Measurements from ENCODE around the gene TMA7. TPM values are rescaled to one million over a fixed set of nuclear protein-coding genes. Genes with fewer than 3 reads are reported as not detected.

The TMA7 gene
- polyA plus RNA-seq, 1 experiment = 53.8 TPM

DNA sequence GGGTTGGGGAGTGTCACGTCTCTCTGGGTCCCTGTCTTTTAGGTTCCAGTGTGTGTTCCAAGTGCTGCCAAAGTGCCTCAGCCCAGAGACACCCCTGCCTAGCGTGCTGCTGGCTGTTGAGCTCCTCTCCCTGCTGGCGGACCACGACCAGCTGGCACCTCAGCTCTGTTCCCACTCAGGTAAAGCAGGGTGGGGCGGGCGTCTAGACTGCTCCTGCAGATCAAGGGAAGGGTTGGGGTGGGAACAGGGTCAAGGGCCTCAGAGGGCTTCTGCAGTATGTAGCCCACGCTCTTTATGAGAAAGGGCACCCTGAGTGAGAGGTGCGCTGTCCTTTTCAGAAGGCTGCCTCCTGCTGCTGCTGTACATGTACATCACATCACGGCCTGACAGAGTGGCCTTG lies 23.6 kb downstream of the TMA7 start:
- CTCF ChIA-PET = interaction anchor here (0.6 to 4.2 kb wide), 7 partner anchors 9 to 193 kb away, joined by 3 to 25 read pairs (median 5); no protein-coding TSS in a partner anchor
- no peak for DNase-seq (ENCODE audit: low read depth)
- Histone ChIP-seq H3K27me3 (ENCODE audit: control insufficient read depth, insufficient read depth, low read length) (no peaks in the 10 kb centered on the region), H3K4me3 (ENCODE audit: low read depth, low read length) (no peak overlapping the region), H3K36me3 (ENCODE audit: control insufficient read depth, insufficient read depth, low read length) (peaks cover 38% of the 10 kb centered on the region)
- POLR2A ChIA-PET = interaction anchor here (0.6 kb wide), 1 partner anchor 83 kb away, joined by 4 read pairs; no protein-coding TSS in a partner anchor
- TF ChIP-seq, protein P1, sequence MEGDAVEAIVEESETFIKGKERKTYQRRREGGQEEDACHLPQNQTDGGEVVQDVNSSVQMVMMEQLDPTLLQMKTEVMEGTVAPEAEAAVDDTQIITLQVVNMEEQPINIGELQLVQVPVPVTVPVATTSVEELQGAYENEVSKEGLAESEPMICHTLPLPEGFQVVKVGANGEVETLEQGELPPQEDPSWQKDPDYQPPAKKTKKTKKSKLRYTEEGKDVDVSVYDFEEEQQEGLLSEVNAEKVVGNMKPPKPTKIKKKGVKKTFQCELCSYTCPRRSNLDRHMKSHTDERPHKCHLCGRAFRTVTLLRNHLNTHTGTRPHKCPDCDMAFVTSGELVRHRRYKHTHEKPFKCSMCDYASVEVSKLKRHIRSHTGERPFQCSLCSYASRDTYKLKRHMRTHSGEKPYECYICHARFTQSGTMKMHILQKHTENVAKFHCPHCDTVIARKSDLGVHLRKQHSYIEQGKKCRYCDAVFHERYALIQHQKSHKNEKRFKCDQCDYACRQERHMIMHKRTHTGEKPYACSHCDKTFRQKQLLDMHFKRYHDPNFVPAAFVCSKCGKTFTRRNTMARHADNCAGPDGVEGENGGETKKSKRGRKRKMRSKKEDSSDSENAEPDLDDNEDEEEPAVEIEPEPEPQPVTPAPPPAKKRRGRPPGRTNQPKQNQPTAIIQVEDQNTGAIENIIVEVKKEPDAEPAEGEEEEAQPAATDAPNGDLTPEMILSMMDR (IDR thresholded peaks at IDR 0.05; ENCODE audit: insufficient read depth, low read depth, low read length) = no peak

DNA sequence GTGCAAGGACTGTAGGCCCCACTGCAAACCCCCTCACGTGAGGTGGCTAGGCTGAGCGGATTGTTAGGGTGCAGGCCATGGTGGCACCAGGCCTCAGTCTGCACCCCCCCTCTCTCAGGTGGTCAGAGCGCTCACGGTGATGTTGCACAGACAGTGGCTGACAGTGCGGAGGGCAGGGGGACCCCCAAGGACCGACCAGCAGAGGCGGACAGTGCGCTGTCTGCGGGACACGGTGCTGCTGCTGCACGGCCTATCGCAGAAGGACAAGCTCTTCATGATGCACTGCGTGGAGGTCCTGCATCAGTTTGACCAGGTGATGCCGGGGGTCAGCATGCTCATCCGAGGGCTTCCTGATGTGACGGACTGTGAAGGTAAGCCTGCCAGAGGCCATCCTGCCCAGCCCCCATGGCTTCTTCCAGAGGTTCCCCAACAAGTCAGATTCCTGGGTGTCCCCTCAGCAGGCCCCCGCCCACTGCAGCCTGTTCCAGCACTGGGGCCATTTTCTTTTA lies 24.7 kb downstream of the TMA7 start:
- ChIA-PET CTCF (interaction anchor here (0.9 to 4.2 kb wide), 8 partner anchors 9 to 192 kb away, joined by 3 to 25 read pairs (median 5); no protein-coding TSS in a partner anchor), POLR2A (no interaction called here)
- Histone ChIP-seq H3K4me3 (ENCODE audit: low read depth, low read length) (no peak overlapping the region), H3K27me3 (ENCODE audit: control insufficient read depth, insufficient read depth, low read length) (no peaks in the 10 kb centered on the region), H3K36me3 (ENCODE audit: control insufficient read depth, insufficient read depth, low read length) (peaks cover 44% of the 10 kb centered on the region)
- DNase-seq (ENCODE audit: low read depth) = no peak
- TF ChIP-seq, protein P1 (IDR thresholded peaks at IDR 0.05; ENCODE audit: insufficient read depth, low read depth, low read length) = no peak

DNA sequence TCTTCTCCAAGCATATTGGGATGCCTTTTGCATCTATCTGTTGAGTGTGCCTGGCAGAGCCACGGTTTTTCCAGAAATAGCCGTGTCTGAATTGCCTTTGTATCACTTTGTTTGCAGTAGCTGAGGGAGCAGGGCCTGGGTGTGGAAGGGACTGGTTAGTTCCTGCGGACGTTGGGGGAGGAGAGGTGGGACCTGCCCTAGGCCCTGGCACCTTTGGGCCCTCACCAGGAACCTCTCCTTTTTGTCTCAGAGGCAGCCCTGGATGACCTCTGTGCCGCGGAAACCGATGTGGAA lies 25.1 kb downstream of the TMA7 start:
- ChIA-PET POLR2A (no interaction called here), CTCF (interaction anchor here (1.7 to 4.2 kb wide), 4 partner anchors 11 to 93 kb away, joined by 3 to 25 read pairs (median 6); no protein-coding TSS in a partner anchor)
- H3K4me3 ChIP-seq (ENCODE audit: low read depth, low read length) = no peak overlapping the region
- no peaks in the 10 kb centered on the region for H3K27me3 ChIP-seq (ENCODE audit: control insufficient read depth, insufficient read depth, low read length)
- DNase-seq (ENCODE audit: low read depth) = no peak
- peaks cover 43% of the 10 kb centered on the region for H3K36me3 ChIP-seq (ENCODE audit: control insufficient read depth, insufficient read depth, low read length)
- TF ChIP-seq, protein P1 (IDR thresholded peaks at IDR 0.05; ENCODE audit: insufficient read depth, low read depth, low read length) = no peak

DNA sequence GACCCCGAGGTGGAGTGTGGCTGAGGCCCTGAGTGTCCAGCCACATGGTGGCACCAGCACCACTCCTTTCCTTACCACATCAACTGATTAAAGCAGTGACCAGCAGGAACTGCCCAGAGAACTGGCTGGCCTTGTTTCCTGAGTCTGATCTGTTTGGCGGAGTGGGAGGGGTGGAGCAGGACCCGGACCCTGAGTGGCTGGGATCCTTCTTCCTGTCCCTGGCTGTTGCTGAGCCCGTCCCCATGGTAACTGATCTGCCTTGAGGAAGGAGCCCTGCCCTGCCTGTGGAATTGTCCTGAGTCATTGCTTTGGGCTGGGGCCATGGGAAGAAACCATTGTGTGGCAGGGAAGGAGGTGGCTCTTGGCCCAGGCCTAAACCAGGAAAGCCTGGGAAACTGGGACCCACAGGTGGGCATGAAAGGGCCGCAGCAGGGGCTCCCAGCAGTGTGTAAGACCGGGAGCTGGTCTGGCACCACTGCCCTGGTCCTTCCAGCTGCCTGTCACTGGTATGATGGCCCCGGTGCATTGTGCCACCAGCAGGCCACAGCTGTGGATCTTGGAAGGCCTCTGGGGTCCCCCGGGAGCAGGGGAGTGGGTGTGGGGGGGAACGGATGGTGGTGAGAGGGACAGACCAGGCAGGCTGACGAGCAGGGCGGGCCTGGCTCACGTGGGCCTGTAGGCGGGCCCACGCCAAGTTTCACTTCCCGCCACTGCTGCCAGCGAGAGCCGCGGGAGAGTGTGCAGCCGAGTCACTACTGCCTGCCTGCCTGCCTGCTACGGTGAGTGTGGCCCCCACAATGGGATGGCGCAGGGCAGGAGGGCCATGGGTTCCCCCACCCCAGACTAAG lies 25.7 kb downstream of the TMA7 start:
- ChIA-PET POLR2A (no interaction called here), CTCF (interaction anchor here (0.8 to 4.2 kb wide), 5 partner anchors 11 to 218 kb away, joined by 3 to 25 read pairs (median 5); no protein-coding TSS in a partner anchor)
- peaks cover 41% of the 10 kb centered on the region for H3K36me3 ChIP-seq (ENCODE audit: control insufficient read depth, insufficient read depth, low read length)
- TF ChIP-seq, protein P1 (IDR thresholded peaks at IDR 0.05; ENCODE audit: insufficient read depth, low read depth, low read length) = peak; percentile 78
- no peaks in the 10 kb centered on the region for H3K27me3 ChIP-seq (ENCODE audit: control insufficient read depth, insufficient read depth, low read length)
- peak; percentile 99 for DNase-seq (ENCODE audit: low read depth)
- H3K4me3 ChIP-seq (ENCODE audit: low read depth, low read length) = peak overlapping the region; percentile 49

DNA sequence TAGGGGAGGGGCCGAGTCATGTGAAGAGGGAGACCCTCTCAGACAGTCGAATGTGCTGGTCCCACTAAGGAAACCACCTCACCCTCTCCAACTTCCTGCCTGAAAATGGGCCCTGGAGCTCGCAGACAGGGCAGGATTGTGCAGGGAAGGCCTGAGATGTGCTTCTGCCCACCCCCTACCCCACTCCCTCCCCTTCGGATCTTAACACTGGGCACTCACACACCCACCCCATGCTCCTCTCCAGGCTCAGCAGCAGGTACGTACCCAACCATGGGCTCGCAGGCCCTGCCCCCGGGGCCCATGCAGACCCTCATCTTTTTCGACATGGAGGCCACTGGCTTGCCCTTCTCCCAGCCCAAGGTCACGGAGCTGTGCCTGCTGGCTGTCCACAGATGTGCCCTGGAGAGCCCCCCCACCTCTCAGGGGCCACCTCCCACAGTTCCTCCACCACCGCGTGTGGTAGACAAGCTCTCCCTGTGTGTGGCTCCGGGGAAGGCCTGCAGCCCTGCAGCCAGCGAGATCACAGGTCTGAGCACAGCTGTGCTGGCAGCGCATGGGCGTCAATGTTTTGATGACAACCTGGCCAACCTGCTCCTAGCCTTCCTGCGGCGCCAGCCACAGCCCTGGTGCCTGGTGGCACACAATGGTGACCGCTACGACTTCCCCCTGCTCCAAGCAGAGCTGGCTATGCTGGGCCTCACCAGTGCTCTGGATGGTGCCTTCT lies 26.5 kb downstream of the TMA7 start:
- POLR2A ChIA-PET = no interaction called here

More for the DNA sequence above, 26.5 kb downstream of the TMA7 start:
- TF ChIP-seq, protein P1 (IDR thresholded peaks at IDR 0.05; ENCODE audit: insufficient read depth, low read depth, low read length) = no peak
- CTCF ChIA-PET = interaction anchor here (0.8 to 4.2 kb wide), 6 partner anchors 41 to 217 kb away, joined by 3 to 25 read pairs (median 4); partner anchors contain the start of gene PFKFB4
- peak overlapping the region; percentile 49 for H3K4me3 ChIP-seq (ENCODE audit: low read depth, low read length)
- DNase-seq (ENCODE audit: low read depth) = no peak
- H3K27me3 ChIP-seq (ENCODE audit: control insufficient read depth, insufficient read depth, low read length) = no peaks in the 10 kb centered on the region
- H3K36me3 ChIP-seq (ENCODE audit: control insufficient read depth, insufficient read depth, low read length) = peaks cover 36% of the 10 kb centered on the region

Data from BJ (cell line).